Neural progenitor cell (in vitro differentiated cells): ENCODE results near the gene HMGB3.

Source experiments
- EZH2phosphoT487 ChIP-seq: fragments of 200-600 bp; sonication (generic); IDR thresholded peaks from 2 replicates; pipeline ENCODE4 v1.6.1; 2017; ENCODE audit warnings: antibody characterized with exemption
- TF ChIP-seq, protein P1 (sequence below): fragments of 200-600 bp; sonication (generic); IDR thresholded peaks from 2 replicates; pipeline ENCODE4 v1.5.1; 2017; ENCODE audit warnings: antibody characterized with exemption, mild to moderate bottlenecking

DNA sequence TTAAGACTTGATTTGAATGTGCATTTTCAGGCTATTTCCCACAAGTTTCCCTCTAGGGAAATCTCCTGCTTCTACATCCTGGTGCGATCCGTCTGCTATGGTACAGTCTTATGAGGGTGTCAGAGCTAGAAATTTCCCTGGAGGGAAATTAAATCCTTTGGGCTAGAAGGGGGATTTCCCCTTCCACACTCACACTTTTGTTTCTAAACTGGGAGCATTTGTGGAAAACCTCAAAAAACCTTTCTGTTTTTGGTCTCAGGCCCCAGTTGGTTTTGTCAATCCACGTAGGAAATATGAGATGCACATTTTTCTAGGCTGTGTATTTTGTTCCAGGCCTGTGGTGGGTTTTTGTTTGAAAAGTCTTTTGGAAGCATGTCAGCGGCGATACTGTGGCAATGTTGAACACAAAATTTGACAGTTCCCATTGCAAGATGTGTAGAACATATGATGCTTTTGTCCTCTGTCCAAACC is 17.8 kb downstream of the HMGB3 start:
- TF ChIP-seq, protein P1, sequence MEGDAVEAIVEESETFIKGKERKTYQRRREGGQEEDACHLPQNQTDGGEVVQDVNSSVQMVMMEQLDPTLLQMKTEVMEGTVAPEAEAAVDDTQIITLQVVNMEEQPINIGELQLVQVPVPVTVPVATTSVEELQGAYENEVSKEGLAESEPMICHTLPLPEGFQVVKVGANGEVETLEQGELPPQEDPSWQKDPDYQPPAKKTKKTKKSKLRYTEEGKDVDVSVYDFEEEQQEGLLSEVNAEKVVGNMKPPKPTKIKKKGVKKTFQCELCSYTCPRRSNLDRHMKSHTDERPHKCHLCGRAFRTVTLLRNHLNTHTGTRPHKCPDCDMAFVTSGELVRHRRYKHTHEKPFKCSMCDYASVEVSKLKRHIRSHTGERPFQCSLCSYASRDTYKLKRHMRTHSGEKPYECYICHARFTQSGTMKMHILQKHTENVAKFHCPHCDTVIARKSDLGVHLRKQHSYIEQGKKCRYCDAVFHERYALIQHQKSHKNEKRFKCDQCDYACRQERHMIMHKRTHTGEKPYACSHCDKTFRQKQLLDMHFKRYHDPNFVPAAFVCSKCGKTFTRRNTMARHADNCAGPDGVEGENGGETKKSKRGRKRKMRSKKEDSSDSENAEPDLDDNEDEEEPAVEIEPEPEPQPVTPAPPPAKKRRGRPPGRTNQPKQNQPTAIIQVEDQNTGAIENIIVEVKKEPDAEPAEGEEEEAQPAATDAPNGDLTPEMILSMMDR, result no peak
- TF ChIP-seq EZH2phosphoT487, result no peak
